Thoracic aorta (tissue), 2 donors: Measurements from ENCODE around the gene HK3. TPM values are rescaled to one million over a fixed set of nuclear protein-coding genes. Genes with fewer than 3 reads are reported as not detected.

Experiments
- ATAC-seq: fragments of 150-250 bp; one replicate; pipeline ENCODE4 v1.8.0; 2017; ENCODE audit warnings: low read depth; ENCODE audit not compliant: insufficient number of reproducible peaks, low FRiP score
- DNase-seq: peaks from one replicate; pipeline ENCODE4 v3.0.0-alpha.2; 2020; ENCODE audit warnings: low spot score
- H3K27ac ChIP-seq, 2 donors: fragments of 200-600 bp; sonication (generic); 1 replicate in 1 of 2; 2 replicates in 1 of 2; pipeline ENCODE4 v1.5.1; 2016; ENCODE audit warnings: mild to moderate bottlenecking in 2 of 2, moderate library complexity in 2 of 2
- H3K27me3 ChIP-seq: fragments of 200-600 bp; sonication (generic); replicated peaks from 2 replicates; pipeline ENCODE4 v1.6.0; 2016; ENCODE audit warnings: mild to moderate bottlenecking; ENCODE audit not compliant: insufficient read depth
- H3K36me3 ChIP-seq: fragments of 200-600 bp; sonication (generic); one replicate; pipeline ENCODE4 v1.5.1; 2016
- H3K4me1 ChIP-seq, 2 donors: fragments of 200-600 bp; sonication (generic); 1 replicate in 1 of 2; 2 replicates in 1 of 2; pipeline versions ENCODE4 v1.5.1 to v1.6.0; 2016; ENCODE audit warnings: low read depth in 2 of 2, mild to moderate bottlenecking in 1 of 2; ENCODE audit not compliant: control insufficient read depth in 1 of 2
- H3K4me3 ChIP-seq: fragments of 200-600 bp; sonication (generic); 2 replicates; pipeline ENCODE4 v1.5.1; 2016; ENCODE audit warnings: mild to moderate bottlenecking
- H3K9me3 ChIP-seq: fragments of 200-600 bp; sonication (generic); 2 replicates; pipeline ENCODE4 v1.5.1; 2016
- total RNA-seq, 2 donors: library from RNA; depleted of rRNA; stranded (reverse); fragments of >200 nt; gene quantifications; one replicate each; pipeline versions ENCODE4 v1.1.0 to v1.2.3, GENCODE V29; 2016
- TF ChIP-seq, protein P1 (sequence below): fragments of 200-600 bp; sonication (generic); IDR thresholded peaks from one replicate; pipeline ENCODE4 v1.5.1; 2019; ENCODE audit warnings: antibody characterized with exemption

Gene HK3
- total RNA-seq, 2 donors from 2014 or later: 9.0 to 26.1 TPM

DNA sequence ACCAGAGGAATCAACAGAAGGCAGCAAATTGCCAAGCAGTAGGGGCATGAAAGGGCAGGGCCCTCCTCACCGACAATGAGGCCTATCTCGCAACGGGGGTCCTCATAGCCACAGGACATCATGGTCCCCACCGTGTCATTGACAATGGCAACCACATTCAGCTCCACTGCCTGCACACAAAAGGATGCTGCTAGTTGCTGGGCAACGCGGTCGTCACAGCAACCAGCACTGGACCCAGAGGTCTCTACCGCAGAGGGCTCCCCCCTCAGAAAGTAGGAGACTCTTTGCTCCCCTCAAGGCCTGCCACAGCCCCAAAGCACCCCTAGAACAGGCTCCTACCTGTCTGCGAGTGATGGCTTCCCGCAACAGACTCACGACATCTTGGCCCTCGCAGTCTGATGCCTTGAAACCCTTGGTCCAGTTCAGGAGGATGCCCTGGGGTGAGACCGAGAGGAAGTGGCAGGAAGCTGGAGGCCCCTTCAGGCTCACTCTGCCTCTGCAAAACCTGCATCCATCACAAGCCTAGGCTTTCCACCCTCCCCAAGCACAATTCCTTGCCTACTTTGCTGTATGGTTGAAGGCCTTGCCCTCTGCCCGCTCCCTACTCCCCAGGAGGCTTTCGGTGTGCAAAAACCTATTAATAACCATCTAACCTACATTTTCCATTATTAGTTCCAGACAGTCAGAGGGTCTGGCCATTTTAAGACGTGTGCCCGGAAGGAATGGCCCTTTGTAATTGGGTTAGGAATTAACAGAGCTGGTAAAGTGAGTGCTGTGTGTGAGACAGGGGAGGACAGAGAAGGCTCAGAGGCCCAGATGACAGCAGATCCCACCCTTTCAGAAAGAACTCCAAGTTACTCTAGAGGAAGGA, 15.2 kb downstream of the HK3 start:
- no peaks in the 10 kb centered on the region for H3K9me3 ChIP-seq
- H3K4me1 ChIP-seq: no peaks in the 10 kb centered on the region
- no peak overlapping the region for H3K27ac ChIP-seq
- DNase-seq (no peak), ATAC-seq (no peak)
- no peaks in the 10 kb centered on the region for H3K27me3 ChIP-seq
- TF ChIP-seq, protein P1, sequence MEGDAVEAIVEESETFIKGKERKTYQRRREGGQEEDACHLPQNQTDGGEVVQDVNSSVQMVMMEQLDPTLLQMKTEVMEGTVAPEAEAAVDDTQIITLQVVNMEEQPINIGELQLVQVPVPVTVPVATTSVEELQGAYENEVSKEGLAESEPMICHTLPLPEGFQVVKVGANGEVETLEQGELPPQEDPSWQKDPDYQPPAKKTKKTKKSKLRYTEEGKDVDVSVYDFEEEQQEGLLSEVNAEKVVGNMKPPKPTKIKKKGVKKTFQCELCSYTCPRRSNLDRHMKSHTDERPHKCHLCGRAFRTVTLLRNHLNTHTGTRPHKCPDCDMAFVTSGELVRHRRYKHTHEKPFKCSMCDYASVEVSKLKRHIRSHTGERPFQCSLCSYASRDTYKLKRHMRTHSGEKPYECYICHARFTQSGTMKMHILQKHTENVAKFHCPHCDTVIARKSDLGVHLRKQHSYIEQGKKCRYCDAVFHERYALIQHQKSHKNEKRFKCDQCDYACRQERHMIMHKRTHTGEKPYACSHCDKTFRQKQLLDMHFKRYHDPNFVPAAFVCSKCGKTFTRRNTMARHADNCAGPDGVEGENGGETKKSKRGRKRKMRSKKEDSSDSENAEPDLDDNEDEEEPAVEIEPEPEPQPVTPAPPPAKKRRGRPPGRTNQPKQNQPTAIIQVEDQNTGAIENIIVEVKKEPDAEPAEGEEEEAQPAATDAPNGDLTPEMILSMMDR: no peak
- H3K4me3 ChIP-seq: no peak overlapping the region
- H3K36me3 ChIP-seq: no peaks in the 10 kb centered on the region

DNA sequence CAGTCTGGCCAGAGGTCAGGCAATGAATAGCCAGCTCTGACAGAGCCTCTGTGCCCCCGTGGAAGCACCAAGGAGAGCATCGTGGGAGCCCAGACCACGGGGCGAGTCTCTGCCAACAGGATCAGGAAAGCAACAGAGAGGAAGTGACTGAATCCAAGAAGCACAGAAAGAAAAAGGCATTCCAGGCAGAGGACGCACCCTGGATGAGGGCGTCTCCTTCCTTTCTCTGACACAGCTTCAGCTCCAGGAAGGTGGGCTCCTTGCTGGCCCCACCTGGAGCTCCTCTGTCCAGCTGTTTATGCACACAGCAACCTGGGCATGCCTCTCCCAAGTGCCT, 16.6 kb downstream of the HK3 start:
- DNase-seq (no peak), ATAC-seq (no peak)
- no peaks in the 10 kb centered on the region for H3K27me3 ChIP-seq
- H3K4me1 ChIP-seq: no peaks in the 10 kb centered on the region
- no peaks in the 10 kb centered on the region for H3K9me3 ChIP-seq
- no peak overlapping the region for H3K4me3 ChIP-seq
- H3K36me3 ChIP-seq: no peaks in the 10 kb centered on the region
- TF ChIP-seq, protein P1: no peak
- no peak overlapping the region for H3K27ac ChIP-seq

DNA sequence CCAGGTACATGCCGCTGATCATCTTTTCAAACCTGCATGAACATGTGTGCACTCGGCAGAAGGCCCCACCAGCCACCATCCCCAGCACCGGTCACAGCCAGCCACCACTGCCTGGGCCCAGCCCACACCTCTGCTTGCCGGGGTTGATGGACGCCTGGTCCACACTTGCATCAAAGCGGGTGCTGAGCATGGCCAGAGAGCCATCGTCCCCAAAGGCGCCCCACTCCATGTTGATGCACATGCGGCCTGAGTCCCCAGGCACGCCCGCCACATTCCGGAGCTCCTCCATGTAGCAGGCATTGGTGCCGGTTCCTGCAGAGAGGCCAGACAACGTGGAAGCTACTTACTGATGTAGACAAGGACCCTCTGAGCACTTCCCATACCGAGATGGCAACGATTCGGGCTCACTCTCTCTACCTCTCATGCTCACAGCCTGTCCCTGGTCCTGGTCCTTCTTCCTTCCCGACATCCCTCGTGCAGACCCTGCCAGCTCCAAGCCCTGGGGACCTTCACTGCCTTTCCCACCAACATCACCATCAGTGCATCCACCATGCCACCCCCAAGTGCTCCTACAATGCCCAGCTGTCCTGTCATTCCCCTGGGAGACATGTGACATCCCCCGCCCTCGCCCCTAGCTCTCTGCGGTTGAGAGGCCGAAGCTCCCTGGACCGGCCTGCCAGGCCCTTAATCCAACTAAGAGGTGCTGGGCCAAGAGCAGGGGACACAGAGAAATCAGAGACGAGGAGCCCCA, 17.2 kb downstream of the HK3 start:
- H3K27me3 ChIP-seq: no peaks in the 10 kb centered on the region
- H3K4me1 ChIP-seq: no peaks in the 10 kb centered on the region
- DNase-seq (no peak), ATAC-seq (no peak)
- no peaks in the 10 kb centered on the region for H3K36me3 ChIP-seq
- H3K9me3 ChIP-seq: no peaks in the 10 kb centered on the region
- TF ChIP-seq, protein P1: no peak
- H3K4me3 ChIP-seq: no peak overlapping the region
- no peak overlapping the region for H3K27ac ChIP-seq

DNA sequence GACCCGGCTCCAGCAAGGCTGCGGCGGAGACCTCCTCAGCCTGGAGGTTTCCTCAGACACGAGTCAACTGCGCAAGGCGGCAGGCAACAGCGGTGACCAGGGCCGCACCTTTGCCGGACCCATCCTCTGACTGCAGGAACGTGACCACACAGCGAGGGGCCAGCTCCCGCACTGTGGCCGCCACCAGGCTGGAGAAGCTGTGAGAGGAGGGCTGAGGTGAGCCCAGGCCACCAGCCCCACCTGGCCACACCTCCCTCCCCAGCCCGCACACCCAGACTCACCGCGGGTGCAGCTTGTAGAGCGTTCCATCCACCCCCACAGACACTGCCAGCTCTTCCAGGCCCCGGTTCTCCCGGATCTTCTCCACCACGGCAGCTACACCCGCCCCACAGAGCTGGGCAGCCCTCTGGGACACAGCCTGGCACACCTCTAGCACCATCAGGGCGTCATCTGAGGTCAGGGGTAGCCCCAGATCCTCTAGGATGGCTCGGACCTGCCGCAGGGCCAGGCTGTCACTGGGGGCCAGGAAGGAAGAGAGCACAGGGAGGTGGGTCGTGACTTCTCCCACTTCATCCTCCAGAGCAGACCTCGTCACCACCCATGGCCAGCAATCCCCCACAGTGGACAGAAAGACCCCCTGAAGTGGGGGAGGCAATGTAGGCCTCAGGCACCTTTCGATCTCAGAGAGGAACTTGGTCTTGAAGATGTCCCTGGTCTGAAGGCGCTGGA, 18.0 kb downstream of the HK3 start:
- Histone ChIP-seq H3K9me3 (no peaks in the 10 kb centered on the region), H3K27ac (no peak overlapping the region), H3K4me1 (no peaks in the 10 kb centered on the region), H3K4me3 (no peak overlapping the region), H3K27me3 (no peaks in the 10 kb centered on the region), H3K36me3 (no peaks in the 10 kb centered on the region)
- DNase-seq (no peak), ATAC-seq (no peak)
- TF ChIP-seq, protein P1: no peak
